ENCODE results near the gene DTX3.
A peak's percentile ranks its signal among the peaks of the same experiment; 100 is the strongest.

DTX3 gene

DNA sequence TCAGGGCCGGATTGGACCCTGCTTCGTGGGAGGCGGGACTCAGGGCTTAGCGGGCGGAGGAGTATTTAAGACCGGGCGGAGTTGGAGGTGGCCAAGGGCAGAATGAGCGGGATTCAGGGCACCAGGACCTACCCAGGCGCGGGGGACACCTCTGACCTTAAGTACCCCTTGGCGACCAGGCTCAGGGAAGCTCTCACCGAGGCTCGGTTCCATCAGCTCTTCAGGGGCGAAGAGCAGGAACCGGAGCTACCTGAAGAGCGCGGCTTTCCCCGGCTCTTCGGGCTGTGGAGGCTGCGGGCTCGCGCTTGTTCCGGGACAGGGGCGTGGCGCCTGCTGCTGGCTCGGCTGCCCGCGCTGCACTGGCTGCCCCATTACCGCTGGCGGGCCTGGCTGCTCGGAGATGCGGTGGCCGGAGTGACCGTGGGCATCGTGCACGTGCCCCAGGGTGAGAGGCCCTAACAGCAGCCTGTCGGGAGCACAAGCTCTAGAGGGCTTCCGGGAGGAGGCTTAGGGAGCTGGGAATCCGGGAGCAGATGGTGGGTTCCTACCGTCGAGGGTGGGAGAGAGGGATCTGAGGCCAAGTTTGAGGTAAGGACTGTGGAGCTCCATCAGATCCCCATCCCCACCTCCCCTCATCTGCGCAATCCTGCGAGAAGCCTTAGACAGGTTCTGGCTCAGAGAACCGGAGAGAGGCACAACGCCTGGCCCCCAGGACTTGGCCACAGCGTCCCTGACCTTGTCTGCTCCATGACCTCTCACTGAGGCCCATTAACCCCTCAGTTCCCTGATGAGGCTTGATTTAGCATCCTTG is 15.0 kb downstream of the DTX3 start:
- H3K4me3 ChIP-seq (ENCODE audit: low read depth, low read length) = peak overlapping the region; percentile 24

- H3K4me3 ChIP-seq (ENCODE audit: low read depth, low read length) = no peak overlapping the region
Observed at GRCh38 chr12:57620245-57620935, 15.8 kb downstream of the DTX3 start.

GRCh38 chr12:57620936-57621496 is 16.4 kb downstream of the DTX3 start:
- H3K4me3 ChIP-seq (ENCODE audit: low read depth, low read length) = no peak overlapping the region

GRCh38 chr12:57621497-57622292 is 17.1 kb downstream of the DTX3 start:
- peak overlapping the region; percentile 24 for H3K4me3 ChIP-seq (ENCODE audit: low read depth, low read length)

GRCh38 chr12:57622293-57623245 is 17.9 kb downstream of the DTX3 start:
- no peak overlapping the region for H3K4me3 ChIP-seq (ENCODE audit: low read depth, low read length)

DNA sequence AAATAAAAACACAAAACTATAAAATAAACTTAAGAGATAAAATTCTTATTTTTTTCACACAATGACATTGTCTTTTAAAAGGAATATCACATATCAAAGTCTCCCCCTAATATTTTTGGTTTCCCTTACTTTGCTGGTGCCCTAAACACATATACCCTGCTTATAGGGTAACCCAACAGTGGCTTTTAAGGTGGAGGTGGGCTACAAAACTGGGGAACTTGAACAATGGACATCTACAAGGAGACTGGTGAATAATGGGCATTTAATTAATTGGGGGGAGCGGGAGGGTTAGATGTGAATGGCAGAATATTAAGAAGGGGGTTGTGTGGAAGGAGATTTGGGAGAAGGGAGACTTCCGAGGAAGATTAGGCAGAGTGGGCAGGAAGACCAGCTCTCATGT is 18.8 kb downstream of the DTX3 start:
- no peak overlapping the region for H3K4me3 ChIP-seq (ENCODE audit: low read depth, low read length)

DNA sequence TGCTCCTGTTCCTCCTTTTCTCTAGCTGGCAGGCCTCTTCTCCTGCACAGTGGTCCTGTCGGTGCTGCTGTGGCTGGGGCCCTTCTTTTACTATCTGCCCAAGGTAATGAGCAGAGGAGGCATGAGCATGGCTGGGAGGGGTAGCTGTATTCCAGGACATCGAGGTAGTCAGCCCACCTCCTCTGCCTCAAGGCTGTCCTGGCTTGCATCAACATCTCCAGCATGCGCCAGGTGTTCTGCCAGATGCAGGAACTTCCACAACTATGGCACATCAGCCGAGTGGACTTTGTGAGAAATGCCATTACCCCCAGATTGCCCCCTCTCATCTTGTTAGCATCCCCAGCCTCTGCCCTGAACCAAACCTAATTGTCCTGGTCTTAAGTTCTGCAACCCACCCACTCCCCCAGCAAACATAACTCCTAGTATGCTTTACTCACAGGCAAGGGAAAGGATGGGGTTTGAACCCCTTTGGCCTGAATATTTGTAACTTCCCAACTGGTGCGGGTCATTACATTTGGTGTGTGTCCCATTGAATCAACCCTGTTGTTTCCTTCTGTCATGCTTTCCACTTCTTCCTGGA is 19.3 kb downstream of the DTX3 start:
- H3K4me3 ChIP-seq (ENCODE audit: low read depth, low read length) = no peak overlapping the region

GRCh38 chr12:57624441-57625220 is 20.0 kb downstream of the DTX3 start:
- no peak overlapping the region for H3K4me3 ChIP-seq (ENCODE audit: low read depth, low read length)

GRCh38 chr12:57625261-57626032 is 20.8 kb downstream of the DTX3 start:
- no peak overlapping the region for H3K4me3 ChIP-seq (ENCODE audit: low read depth, low read length)

DNA sequence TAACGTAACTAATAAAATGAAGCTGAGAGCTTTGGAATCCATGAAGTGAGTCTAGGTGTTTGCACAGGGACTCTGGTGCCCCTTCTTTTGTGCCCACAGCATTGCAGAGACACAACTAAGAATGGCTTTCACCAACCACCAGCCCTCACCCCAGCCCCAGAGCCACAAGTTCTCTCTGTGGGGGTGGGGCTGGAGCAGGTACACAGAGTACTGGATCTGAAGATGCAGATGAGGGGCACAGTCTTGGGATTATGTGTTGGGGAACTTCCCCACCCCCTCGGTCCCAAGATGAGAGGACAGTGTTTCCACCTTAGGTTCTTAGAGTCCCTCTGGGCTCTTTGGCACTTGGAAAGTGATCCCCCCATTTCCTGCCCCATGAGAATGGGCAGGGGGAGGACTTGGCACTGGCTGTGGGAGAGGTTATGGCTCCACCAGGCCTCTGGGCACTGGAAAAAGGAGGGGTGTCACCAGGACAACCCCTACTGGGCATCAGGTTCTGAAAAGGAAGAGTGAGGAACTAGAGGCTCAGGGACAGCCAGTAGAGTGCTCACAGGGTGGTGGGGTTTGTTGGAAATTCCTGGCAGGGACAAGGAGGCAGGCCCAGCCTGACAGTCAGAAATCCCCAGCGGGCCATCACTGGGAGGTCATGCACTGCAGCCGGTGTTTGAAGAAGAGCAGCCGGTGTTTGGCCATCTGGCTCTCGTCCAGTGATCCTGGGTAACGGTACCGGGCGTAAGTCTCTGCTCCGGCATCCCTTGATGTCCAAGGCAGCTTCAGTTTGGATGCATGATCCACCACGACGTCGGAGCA is 21.7 kb downstream of the DTX3 start:
- H3K4me3 ChIP-seq (ENCODE audit: low read depth, low read length) = no peak overlapping the region

DNA sequence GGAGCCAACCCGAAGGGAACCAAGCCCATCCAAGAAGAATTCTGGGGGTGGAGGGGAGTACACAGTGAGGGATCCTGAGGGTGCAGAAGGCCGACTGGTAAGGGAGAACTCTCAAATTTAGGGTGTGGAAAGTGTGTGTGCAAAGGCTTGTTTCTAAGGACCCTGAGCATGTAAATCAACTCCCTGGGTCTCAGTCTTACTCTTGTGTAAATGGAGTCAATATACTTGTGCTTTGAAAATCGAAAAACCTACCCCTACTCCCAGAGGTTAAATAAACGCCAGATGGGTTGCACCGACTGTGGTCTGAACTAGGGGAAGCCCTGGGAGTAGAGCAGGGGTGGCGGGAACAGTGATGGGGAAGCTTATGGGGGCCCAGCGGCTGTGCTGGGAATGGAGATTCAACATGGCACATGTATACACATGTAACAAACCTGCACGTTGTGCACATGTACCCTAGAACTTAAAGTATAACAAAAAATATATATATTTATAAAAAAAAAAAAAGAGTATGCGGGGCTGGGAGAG is 22.4 kb downstream of the DTX3 start:
- no peak overlapping the region for H3K4me3 ChIP-seq (ENCODE audit: low read depth, low read length)

GRCh38 chr12:57627501-57628279 is 23.1 kb downstream of the DTX3 start:
- peak overlapping the region; percentile 0 for H3K4me3 ChIP-seq (ENCODE audit: low read depth, low read length)

- no peak overlapping the region for H3K4me3 ChIP-seq (ENCODE audit: low read depth, low read length)
Observed at GRCh38 chr12:57628280-57629191, 23.9 kb downstream of the DTX3 start.

DNA sequence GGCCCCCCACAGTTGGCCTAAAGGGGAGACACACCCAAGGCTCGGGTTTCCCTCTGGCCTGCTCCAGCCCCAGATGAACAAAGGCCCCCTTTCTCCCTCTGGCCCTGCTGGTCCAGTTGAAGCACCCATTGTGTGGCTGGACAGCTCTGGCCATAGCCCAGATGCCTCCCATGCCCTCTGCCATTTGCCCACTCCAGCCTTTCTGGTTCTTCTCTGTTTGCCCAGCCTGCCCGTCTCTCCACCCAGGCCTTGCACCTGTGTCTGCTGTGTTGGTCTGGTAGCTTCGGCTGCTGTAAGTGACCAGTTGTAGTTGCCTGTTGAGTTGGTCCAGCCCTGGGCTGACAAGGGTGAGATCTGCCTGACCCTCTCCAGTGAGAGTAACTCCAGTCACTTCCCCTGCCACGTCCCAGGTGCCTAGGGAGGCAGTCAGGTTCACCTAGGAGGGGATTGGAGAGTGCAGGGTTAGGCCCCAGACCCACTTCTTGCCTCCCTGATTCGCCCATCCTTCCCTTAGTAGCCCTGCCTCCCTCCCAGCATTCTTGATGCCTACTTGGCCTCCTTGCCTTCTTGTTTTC is 25.4 kb downstream of the DTX3 start:
- H3K4me3 ChIP-seq (ENCODE audit: low read depth, low read length) = no peak overlapping the region

DNA sequence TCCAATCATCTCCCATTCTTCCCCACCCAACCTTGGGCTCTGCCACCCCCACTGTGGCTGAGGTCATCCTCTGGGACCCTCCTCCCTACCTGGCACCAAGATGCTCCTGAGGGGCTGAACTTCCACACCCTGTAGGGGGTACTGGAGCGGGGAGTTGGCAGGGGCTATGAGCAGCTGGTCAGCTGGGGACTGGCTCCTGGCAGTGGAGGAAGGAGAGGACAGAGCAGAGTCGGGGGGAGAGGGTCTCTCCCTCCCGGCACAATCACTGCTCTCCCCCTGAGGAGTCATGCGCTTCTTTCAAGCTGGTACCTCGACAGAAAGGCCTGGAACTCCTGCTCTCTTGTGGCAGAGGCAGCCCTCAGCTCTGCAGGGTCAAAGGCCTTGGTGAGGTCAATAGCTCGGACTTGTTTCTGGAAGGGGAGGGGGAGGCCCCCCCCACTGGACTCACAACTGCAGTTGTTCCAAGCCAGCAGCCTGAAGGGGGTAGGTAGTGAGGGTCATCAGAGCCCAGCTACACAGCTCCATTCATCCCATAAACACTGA is 26.3 kb downstream of the DTX3 start:
- H3K4me3 ChIP-seq (ENCODE audit: low read depth, low read length) = no peak overlapping the region
